NCI-H2107 (cell line): ENCODE data around the gene SLC6A17.

Experiments
- DNase-seq: peaks from one replicate; lab custom pipeline; 2025; lab: John Stamatoyannopoulos, UW

Gene SLC6A17

GRCh38 chr1:110135666-110136065, 14.6 kb upstream of the SLC6A17 start:
- DNase-seq: no peak

- DNase-seq: peak; percentile 93
These were observed 13.4 kb upstream of the SLC6A17 start for GRCh38 chr1:110136911-110137310.

GRCh38 chr1:110138956-110139355, 11.3 kb upstream of the SLC6A17 start:
- no peak for DNase-seq

GRCh38 chr1:110144366-110144765, 5.9 kb upstream of the SLC6A17 start:
- DNase-seq: no peak

- no peak for DNase-seq
These were observed 1.3 kb upstream of the SLC6A17 start for GRCh38 chr1:110148961-110149360.

GRCh38 chr1:110151175-110151669, 928 bp downstream of the SLC6A17 start:
- DNase-seq: no peak

- no peak for DNase-seq
These were observed 2.0 kb downstream of the SLC6A17 start for GRCh38 chr1:110152133-110152785.

- DNase-seq: no peak
These were observed 3.2 kb downstream of the SLC6A17 start for GRCh38 chr1:110153407-110153950.

- DNase-seq: no peak
These were observed 5.7 kb downstream of the SLC6A17 start for GRCh38 chr1:110155878-110156522.

- no peak for DNase-seq
These were observed 8.0 kb downstream of the SLC6A17 start for GRCh38 chr1:110158261-110158660.

GRCh38 chr1:110159168-110159567, 8.9 kb downstream of the SLC6A17 start:
- no peak for DNase-seq

GRCh38 chr1:110160538-110161100, 10.3 kb downstream of the SLC6A17 start:
- DNase-seq: no peak

- DNase-seq: no peak
These were observed 10.9 kb downstream of the SLC6A17 start for GRCh38 chr1:110161165-110161564.

GRCh38 chr1:110161849-110162248, 11.6 kb downstream of the SLC6A17 start:
- DNase-seq: no peak

GRCh38 chr1:110163591-110163990, 13.3 kb downstream of the SLC6A17 start:
- no peak for DNase-seq

GRCh38 chr1:110164725-110165350, 14.5 kb downstream of the SLC6A17 start:
- no peak for DNase-seq

- DNase-seq: no peak
These were observed 15.5 kb downstream of the SLC6A17 start for GRCh38 chr1:110165761-110166231.

GRCh38 chr1:110166861-110167260, 16.6 kb downstream of the SLC6A17 start:
- no peak for DNase-seq

- DNase-seq: no peak
These were observed 20.8 kb downstream of the SLC6A17 start for GRCh38 chr1:110170766-110171733.

GRCh38 chr1:110172001-110172400, 21.7 kb downstream of the SLC6A17 start:
- no peak for DNase-seq

- DNase-seq: no peak
These were observed 23.3 kb downstream of the SLC6A17 start for GRCh38 chr1:110173466-110174105.
